GM12878 (cell line): ENCODE measurements around the gene ZNF142. TPM values are rescaled to one million over a fixed set of nuclear protein-coding genes. Genes with fewer than 3 reads are reported as not detected.

ENCODE experiments used
- ATAC-seq: fragments of 200-7000 bp; cut with Tn5 transposase; 3 replicates; pipeline ENCODE4 v1.9.1; 2020; ENCODE audit warnings: mild to moderate bottlenecking, moderate library complexity
- BruUV-seq: library from RNA; stranded (reverse); fragments of 400-500 nt; replicated peaks from 2 replicates; lab custom pipeline; 2021; lab: Mats Ljungman, UMichigan
- CTCF ChIA-PET: fragments of 300-600 bp; sonication (Branson Sonifier 250); formaldehyde crosslinking; extraction: SDS; loops from one replicate; lab custom pipeline; 2021; ENCODE audit warnings: inconsistent platforms; lab: Yijun Ruan, JAX
- POLR2A ChIA-PET: fragments of 350-600 bp; formaldehyde crosslinking; extraction: SDS; loops from one replicate; lab custom pipeline; 2021; ENCODE audit warnings: inconsistent platforms; lab: Charles Lee
- RAD21 ChIA-PET: fragments of 300-600 bp; sonication (Branson Sonifier 250); formaldehyde crosslinking; loops from one replicate; lab custom pipeline; 2023; ENCODE audit warnings: antibody characterized with exemption; ENCODE audit not compliant: unreplicated experiment; lab: Charles Lee
- SMC1A ChIA-PET: fragments of 300-600 bp; sonication (Branson Sonifier 250); formaldehyde crosslinking; loops from one replicate; lab custom pipeline; 2023; ENCODE audit not compliant: unreplicated experiment, uncharacterized antibody; lab: Charles Lee
- DNase-seq: peaks from one replicate; pipeline ENCODE4 v3.0.0-alpha.2; 2011; ENCODE audit warnings: low read depth, low spot score
- FAIRE-seq: peaks from 3 replicates; lab custom pipeline; 2011; peaks lifted over from hg19 to GRCh38; lab: Jason Lieb, UNC
- H2AFZ ChIP-seq: 2 replicates; pipeline ENCODE4 v1.6.0; 2011; ENCODE audit warnings: low read depth, low read length, control low read depth; ENCODE audit not compliant: control insufficient read depth
- H3K27ac ChIP-seq: 2 replicates; pipeline ENCODE4 v1.5.1; 2011; ENCODE audit warnings: control low read depth; ENCODE audit not compliant: control insufficient read depth, insufficient read depth
- H3K27me3 ChIP-seq, 2 experiments: replicated peaks in 1 of 2; 2 replicates each; pipeline versions ENCODE4 v1.6.0 to v1.6.1; 2011; ENCODE audit warnings: low read length in 1 of 2; ENCODE audit not compliant: control insufficient read depth in 2 of 2, insufficient read depth in 2 of 2
- H3K36me3 ChIP-seq, 2 experiments: 2 replicates each; pipeline ENCODE4 v1.5.1; 2011; ENCODE audit warnings: low read length in 1 of 2; ENCODE audit not compliant: control insufficient read depth in 2 of 2, insufficient read depth in 2 of 2
- H3K4me1 ChIP-seq: 2 replicates; pipeline ENCODE4 v1.6.1; 2011; ENCODE audit warnings: mild to moderate bottlenecking, low read length, moderate library complexity, mixed read lengths; ENCODE audit not compliant: control insufficient read depth, insufficient read depth
- H3K4me2 ChIP-seq: 2 replicates; pipeline ENCODE4 v1.6.0; 2011; ENCODE audit warnings: control low read depth; ENCODE audit not compliant: control insufficient read depth, insufficient read depth
- H3K4me3 ChIP-seq: fragments of 200-600 bp; sonication (generic); 2 replicates; pipeline ENCODE4 v1.5.1; 2016
- H3K79me2 ChIP-seq: 2 replicates; pipeline ENCODE4 v1.6.0; 2011; ENCODE audit warnings: low read length; ENCODE audit not compliant: control insufficient read depth, insufficient read depth
- H3K9ac ChIP-seq: 2 replicates; pipeline ENCODE4 v1.8.0; 2011; ENCODE audit warnings: low read length, control low read depth, mixed read lengths; ENCODE audit not compliant: control insufficient read depth, insufficient read depth
- H3K9me3 ChIP-seq: replicated peaks from 3 replicates; pipeline ENCODE4 v1.5.1; 2011; ENCODE audit warnings: mild to moderate bottlenecking, low read length; ENCODE audit not compliant: control insufficient read depth, insufficient read depth
- H4K20me1 ChIP-seq: 2 replicates; pipeline ENCODE4 v1.6.0; 2011; ENCODE audit not compliant: control insufficient read depth, insufficient read depth
- ASH2L ChIP-seq: fragments of 300-600, 200-600 bp; sonication (generic); IDR thresholded peaks from 2 replicates; pipeline ENCODE4 v1.6.1; 2017; ENCODE audit warnings: low read depth, mild to moderate bottlenecking, borderline replicate concordance
- ATF3 ChIP-seq: IDR thresholded peaks from 2 replicates; pipeline ENCODE4 v1.6.1; 2011; ENCODE audit warnings: low read depth, mild to moderate bottlenecking, low read length, moderate library complexity, borderline replicate concordance; ENCODE audit errors: extremely low read depth
- BCLAF1 ChIP-seq: fragments of 450-650 bp; IDR thresholded peaks from 2 replicates; pipeline ENCODE4 v1.6.1; 2017; ENCODE audit warnings: antibody characterized with exemption, mild to moderate bottlenecking, moderate library complexity
- ESRRA ChIP-seq: IDR thresholded peaks from 2 replicates; pipeline ENCODE4 v1.6.1; 2012; ENCODE audit warnings: mild to moderate bottlenecking, low read length, improper control_type of control experiment
- IRF4 ChIP-seq: IDR thresholded peaks from 2 replicates; pipeline ENCODE4 v1.6.1; 2011; ENCODE audit warnings: low read depth, low read length
- KDM1A ChIP-seq: fragments of 200-600 bp; sonication (generic); IDR thresholded peaks from 2 replicates; pipeline ENCODE4 v1.6.1; 2016; ENCODE audit warnings: borderline replicate concordance
- MYC ChIP-seq: IDR thresholded peaks from 2 replicates; pipeline ENCODE4 v1.6.1; 2011; ENCODE audit warnings: mild to moderate bottlenecking, low read length, moderate library complexity, inconsistent platforms; ENCODE audit not compliant: insufficient read depth, insufficient replicate concordance, insufficient read length, severe bottlenecking
- NFXL1 ChIP-seq: fragments of 450-650 bp; IDR thresholded peaks from 2 replicates; pipeline ENCODE4 v1.6.1; 2017; ENCODE audit warnings: antibody characterized with exemption, mild to moderate bottlenecking, borderline replicate concordance
- SRF ChIP-seq, 2 experiments: IDR thresholded peaks; 2 replicates each; pipeline ENCODE4 v1.6.1; 2011; ENCODE audit warnings: low read depth in 2 of 2, low read length in 2 of 2, mild to moderate bottlenecking in 1 of 2, moderate library complexity in 1 of 2
- YBX1 ChIP-seq: fragments of 450-650 bp; IDR thresholded peaks from 2 replicates; pipeline ENCODE4 v1.6.1; 2016; ENCODE audit warnings: antibody characterized with exemption
- YY1 ChIP-seq: IDR thresholded peaks from 2 replicates; pipeline ENCODE4 v1.6.1; 2011; ENCODE audit warnings: low read depth, mild to moderate bottlenecking, low read length
- ZNF274 ChIP-seq: IDR thresholded peaks from one replicate; pipeline ENCODE4 v1.8.0; 2011; ENCODE audit not compliant: insufficient read length, insufficient read depth
- WGBS: methylation state at CpG from one replicate; pipeline ENCODE4 v1.1.6; 2016; ENCODE audit warnings: low lambda C conversion rate; ENCODE audit not compliant: insufficient replicate concordance, insufficient coverage; ENCODE audit errors: missing lambda C conversion rate; 5-methylcytosine and 5-hydroxymethylcytosine counted together
- in situ Hi-C: fragments of 300-500 bp; cut with MboI; formaldehyde crosslinking; loops from 9 replicates; pipeline ENCODE4 v1.14.3; 2018; ENCODE audit warnings: mixed read lengths
- intact Hi-C: fragments of 100-400 bp; cut with micrococcal nuclease; formaldehyde crosslinking; loops from one replicate; pipeline ENCODE4 v1.14.2; 2022; ENCODE audit not compliant: unreplicated experiment
- polyA plus RNA-seq, 11 experiments: library from polyadenylated mRNA; depleted of rRNA in 4 of 11; unstranded in 6 of 11; stranded (reverse) in 5 of 11; fragments of >200 nt; fragmentation: Nextera tagmentation in 4 of 11; fragmentation: Illumina TruSeq in 1 of 11; extraction: Ambion mirVana in 4 of 11; extraction: Trizol in 1 of 11; gene quantifications; 1 replicate in 1 of 11; 2 replicates in 10 of 11; pipeline versions ENCODE4 v1.2.1 to v1.2.3, GENCODE V29; 2011 to 2016; ENCODE audit warnings: inconsistent platforms in 2 of 11, missing spikeins in 2 of 11, low read depth in 1 of 11
- total RNA-seq, 4 experiments: library from RNA; depleted of rRNA in 3 of 4; stranded (reverse); fragments of >200 nt in 3 of 4; fragmentation: Illumina TruSeq in 1 of 4; extraction: Trizol in 1 of 4; gene quantifications; 2 replicates each; pipeline versions ENCODE4 v1.2.1 to v1.2.3, GENCODE V29; 2013 to 2021

ZNF142 gene
- total and polyA plus RNA-seq, 10 of the 15 experiments (the other 5 are each of a cell fraction or from before 2014, with no cell fraction given), result 1.3 to 40.9 (median 15.0) TPM

- no peak overlapping the region for H3K4me2 ChIP-seq
- H3K27ac ChIP-seq, result no peak overlapping the region
- ATAC-seq, result no peak
- intact Hi-C loops (no loop called here), in situ Hi-C loops (loop anchor here (5.0 kb wide), 1 partner anchor 183 kb away; no protein-coding TSS in a partner anchor)
- no peak overlapping the region for H3K4me3 ChIP-seq
- CTCF ChIA-PET, result no interaction called here
- no peaks in the 10 kb centered on the region for H3K9me3 ChIP-seq
- FAIRE-seq, result no peak
- H3K79me2 ChIP-seq, result peaks cover 13% of the 10 kb centered on the region
- RAD21 ChIA-PET, result no interaction called here
- TF ChIP-seq YY1 (no peak), ATF3 (no peak)
- peaks cover 24 to 25% of the 10 kb centered on the region in 2 experiments; a peak in 3 of 4 replicates for H3K36me3 ChIP-seq
- no peaks in the 10 kb centered on the region for H3K27me3 ChIP-seq
- SMC1A ChIA-PET, result no interaction called here
- H3K9ac ChIP-seq, result no peak overlapping the region
- 96% methylated on average over 15 of the region's 15 CpGs for WGBS
- no peak overlapping the region for H2AFZ ChIP-seq
- H3K4me1 ChIP-seq, result peaks cover 9% of the 10 kb centered on the region
- no peaks in the 10 kb centered on the region for H4K20me1 ChIP-seq
- no TSS peak for BruUV-seq
- POLR2A ChIA-PET, result no interaction called here
- no peak for DNase-seq
These were observed 4.5 kb upstream of the ZNF142 start for GRCh38 chr2:218663901-218664300.

GRCh38 chr2:218662827-218663226 is 3.4 kb upstream of the ZNF142 start:
- Histone ChIP-seq H3K4me3 (no peak overlapping the region), H3K79me2 (peaks cover 22% of the 10 kb centered on the region), H2AFZ (no peak overlapping the region), H3K4me1 (peaks cover 14% of the 10 kb centered on the region), H3K36me3 (peaks cover 24 to 27% of the 10 kb centered on the region in 2 experiments; a peak in 3 of 4 replicates), H3K27me3 (no peaks in the 10 kb centered on the region), H3K9ac (no peak overlapping the region), H4K20me1 (no peaks in the 10 kb centered on the region), H3K9me3 (no peaks in the 10 kb centered on the region), H3K27ac (no peak overlapping the region), H3K4me2 (no peak overlapping the region)
- ChIA-PET POLR2A (no interaction called here), SMC1A (no interaction called here), CTCF (no interaction called here), RAD21 (no interaction called here)
- in situ Hi-C loops, result loop anchor here (5.0 kb wide), 1 partner anchor 184 kb away; no protein-coding TSS in a partner anchor
- no TSS peak for BruUV-seq
- intact Hi-C loops, result no loop called here
- FAIRE-seq (no peak), DNase-seq (no peak), ATAC-seq (no peak)
- WGBS, result 76% methylated on average over 10 of the region's 10 CpGs
- TF ChIP-seq BCLAF1 (no peak), ESRRA (no peak), SRF (IDR thresholded peaks at IDR 0.05; ENCODE audit: low read depth in 2 of 2, low read length in 2 of 2) (no peak), MYC (no peak), NFXL1 (no peak), KDM1A (no peak), YBX1 (no peak), ASH2L (no peak), ZNF274 (no peak), IRF4 (no peak)
